Transverse colon (tissue), 4 donors: Measurements from ENCODE around the gene ATP1B1. TPM values are rescaled to one million over a fixed set of nuclear protein-coding genes. Genes with fewer than 3 reads are reported as not detected.

Experiments used
- DNase-seq: peaks from one replicate; pipeline ENCODE4 v3.0.0-alpha.2; 2019
- H3K27ac ChIP-seq, 4 donors: fragments of 200-600 bp; sonication (generic); 2 replicates each; pipeline ENCODE4 v1.5.1; 2016 to 2018; ENCODE audit warnings: inconsistent platforms in 4 of 4
- H3K27me3 ChIP-seq: fragments of 200-600 bp; sonication (generic); 2 replicates; pipeline ENCODE4 v1.5.1; 2017; ENCODE audit warnings: inconsistent platforms
- H3K36me3 ChIP-seq, 4 donors: fragments of 200-600 bp; sonication (generic); 2 replicates each; pipeline ENCODE4 v1.5.1; 2017 to 2019; ENCODE audit warnings: inconsistent platforms in 4 of 4
- H3K4me1 ChIP-seq, 4 donors: fragments of 200-600 bp; sonication (generic); 2 replicates each; pipeline ENCODE4 v1.5.1; 2017 to 2020; ENCODE audit warnings: inconsistent platforms in 4 of 4
- H3K4me3 ChIP-seq, 4 donors: fragments of 200-600 bp; sonication (generic); 1 replicate in 1 of 4; 2 replicates in 3 of 4; pipeline versions ENCODE4 v1.5.1 to v1.6.1; 2017 to 2019; ENCODE audit warnings: inconsistent platforms in 4 of 4
- H3K9me3 ChIP-seq, 2 donors: fragments of 200-600 bp; sonication (generic); 2 replicates each; pipeline ENCODE4 v1.5.1; 2017 to 2019; ENCODE audit warnings: inconsistent platforms in 2 of 2
- EP300 ChIP-seq: sonication (generic); formaldehyde crosslinking; IDR thresholded peaks from one replicate; pipeline ENCODE4 v1.6.1; 2017; ENCODE audit warnings: antibody characterized with exemption, low read depth
- POLR2A ChIP-seq: fragments of 450-650 bp; IDR thresholded peaks from one replicate; pipeline ENCODE4 v1.6.1; 2016; ENCODE audit warnings: antibody characterized with exemption, mild to moderate bottlenecking, moderate library complexity
- POLR2AphosphoS5 ChIP-seq, 3 donors: sonication (generic); formaldehyde crosslinking; IDR thresholded peaks; one replicate each; pipeline ENCODE4 v1.6.1; 2016; ENCODE audit warnings: antibody characterized with exemption in 3 of 3
- WGBS, 2 donors: methylation state at CpG; one replicate each; pipeline ENCODE4 v1.1.5; 2018; ENCODE audit warnings: low coverage in 1 of 2; 5-methylcytosine and 5-hydroxymethylcytosine counted together
- in situ Hi-C, 4 donors: fragments of 200-750 bp; cut with MboI; loops; one replicate each; pipeline versions ENCODE4 v1.15.0 to v1.15.1; 2017; ENCODE audit warnings: low sequenced_read_pairs in 3 of 4, low pct_ligation_motif_present in 1 of 4, low pct_unique_long_range_greater_than_20kb in 1 of 4
- intact Hi-C: fragments of 100-400 bp; cut with DNase I; formaldehyde crosslinking; loops from one replicate; pipeline ENCODE4 v1.15.1; 2023; ENCODE audit warnings: low total_unique reads
- total RNA-seq, 4 donors: library from RNA; depleted of rRNA; stranded (reverse); fragments of >200 nt; gene quantifications; one replicate each; pipeline ENCODE4 v1.1.0, GENCODE V29; 2016
- TF ChIP-seq, protein P1 (sequence below), 5 experiments: fragments of 200-600 bp in 3 of 5; fragments of 450-650 bp in 2 of 5; sonication (generic) in 3 of 5; IDR thresholded peaks; 1 replicate in 2 of 5; 2 replicates in 3 of 5; pipeline ENCODE4 v1.5.1; 2016 to 2017; ENCODE audit warnings: antibody characterized with exemption in 5 of 5, inconsistent platforms in 3 of 5, mild to moderate bottlenecking in 2 of 5, moderate library complexity in 1 of 5

ATP1B1 gene
- total RNA-seq, 4 donors from 2014 or later, result 82.8 to 493 (median 375) TPM

DNA sequence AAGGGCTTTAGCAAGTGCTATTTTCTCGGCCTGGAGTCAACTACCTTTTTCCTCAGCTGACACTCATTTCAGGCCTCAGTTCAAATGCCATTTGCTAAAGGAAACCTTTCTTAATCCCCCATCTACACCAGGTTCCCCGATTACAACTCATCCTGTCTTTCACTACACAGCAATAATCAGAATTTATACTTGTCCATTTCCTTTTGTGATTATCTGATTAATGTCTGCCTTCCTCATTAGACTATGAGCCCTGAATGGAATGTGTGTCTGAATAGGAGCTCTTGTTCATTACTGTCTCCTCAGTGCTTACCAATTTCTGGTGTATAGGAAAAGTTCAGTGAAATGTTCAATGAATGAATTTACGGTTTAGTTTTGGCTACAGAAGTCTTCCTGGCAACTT lies 36.9 kb downstream of the ATP1B1 start:
- peaks cover 0 to 18% (median 8%) of the 10 kb centered on the region in 4 donors for H3K4me1 ChIP-seq
- intact Hi-C loops (no loop called here), in situ Hi-C loops (loop anchor here in 1 of 4 donors (25.0 kb wide), 1 partner anchor 531 kb away; no protein-coding TSS in a partner anchor)
- H3K9me3 ChIP-seq, result no peaks in the 10 kb centered on the region
- no peak for DNase-seq
- no peak for TF ChIP-seq EP300
- TF ChIP-seq POLR2AphosphoS5 (IDR thresholded peaks at IDR 0.05), result no peak
- TF ChIP-seq, protein P1, sequence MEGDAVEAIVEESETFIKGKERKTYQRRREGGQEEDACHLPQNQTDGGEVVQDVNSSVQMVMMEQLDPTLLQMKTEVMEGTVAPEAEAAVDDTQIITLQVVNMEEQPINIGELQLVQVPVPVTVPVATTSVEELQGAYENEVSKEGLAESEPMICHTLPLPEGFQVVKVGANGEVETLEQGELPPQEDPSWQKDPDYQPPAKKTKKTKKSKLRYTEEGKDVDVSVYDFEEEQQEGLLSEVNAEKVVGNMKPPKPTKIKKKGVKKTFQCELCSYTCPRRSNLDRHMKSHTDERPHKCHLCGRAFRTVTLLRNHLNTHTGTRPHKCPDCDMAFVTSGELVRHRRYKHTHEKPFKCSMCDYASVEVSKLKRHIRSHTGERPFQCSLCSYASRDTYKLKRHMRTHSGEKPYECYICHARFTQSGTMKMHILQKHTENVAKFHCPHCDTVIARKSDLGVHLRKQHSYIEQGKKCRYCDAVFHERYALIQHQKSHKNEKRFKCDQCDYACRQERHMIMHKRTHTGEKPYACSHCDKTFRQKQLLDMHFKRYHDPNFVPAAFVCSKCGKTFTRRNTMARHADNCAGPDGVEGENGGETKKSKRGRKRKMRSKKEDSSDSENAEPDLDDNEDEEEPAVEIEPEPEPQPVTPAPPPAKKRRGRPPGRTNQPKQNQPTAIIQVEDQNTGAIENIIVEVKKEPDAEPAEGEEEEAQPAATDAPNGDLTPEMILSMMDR (IDR thresholded peaks at IDR 0.05), result no peak
- no peak for TF ChIP-seq POLR2A
- H3K27ac ChIP-seq, result no peak overlapping the region
- WGBS, 2 donors, result 87 to 100% methylated on average over 2 to 3 of the region's 3 CpGs
- no peak overlapping the region for H3K4me3 ChIP-seq
- H3K36me3 ChIP-seq, result no peaks in the 10 kb centered on the region
- no peaks in the 10 kb centered on the region for H3K27me3 ChIP-seq

DNA sequence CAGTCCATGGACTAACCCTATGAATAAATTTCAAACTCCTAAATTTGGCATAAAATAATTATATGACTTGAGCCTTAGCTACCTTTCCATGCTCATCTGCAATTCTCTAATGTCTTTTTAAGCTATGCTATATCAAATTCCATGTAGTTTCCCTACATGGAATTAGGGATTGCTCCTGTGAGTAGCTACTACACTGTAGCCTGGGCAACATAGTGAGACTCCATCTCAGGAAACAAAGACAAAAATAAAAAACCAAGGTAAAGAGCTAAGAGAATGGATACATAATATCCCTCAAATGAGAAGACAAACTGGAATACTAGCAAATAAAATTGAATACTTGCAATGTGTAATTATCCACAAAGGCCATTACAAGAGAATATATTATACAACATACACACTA lies 37.5 kb downstream of the ATP1B1 start:
- H3K36me3 ChIP-seq, result no peaks in the 10 kb centered on the region
- H3K27ac ChIP-seq, result no peak overlapping the region
- no peaks in the 10 kb centered on the region for H3K9me3 ChIP-seq
- in situ Hi-C loops (loop anchor here in 1 of 4 donors (25.0 kb wide), 1 partner anchor 532 kb away; no protein-coding TSS in a partner anchor), intact Hi-C loops (no loop called here)
- peaks cover 0 to 22% (median 10%) of the 10 kb centered on the region in 4 donors for H3K4me1 ChIP-seq
- H3K4me3 ChIP-seq, result no peak overlapping the region
- DNase-seq, result no peak
- TF ChIP-seq EP300 (no peak), POLR2A (no peak), POLR2AphosphoS5 (IDR thresholded peaks at IDR 0.05) (no peak)
- TF ChIP-seq, protein P1 (IDR thresholded peaks at IDR 0.05), result no peak
- no peaks in the 10 kb centered on the region for H3K27me3 ChIP-seq

DNA sequence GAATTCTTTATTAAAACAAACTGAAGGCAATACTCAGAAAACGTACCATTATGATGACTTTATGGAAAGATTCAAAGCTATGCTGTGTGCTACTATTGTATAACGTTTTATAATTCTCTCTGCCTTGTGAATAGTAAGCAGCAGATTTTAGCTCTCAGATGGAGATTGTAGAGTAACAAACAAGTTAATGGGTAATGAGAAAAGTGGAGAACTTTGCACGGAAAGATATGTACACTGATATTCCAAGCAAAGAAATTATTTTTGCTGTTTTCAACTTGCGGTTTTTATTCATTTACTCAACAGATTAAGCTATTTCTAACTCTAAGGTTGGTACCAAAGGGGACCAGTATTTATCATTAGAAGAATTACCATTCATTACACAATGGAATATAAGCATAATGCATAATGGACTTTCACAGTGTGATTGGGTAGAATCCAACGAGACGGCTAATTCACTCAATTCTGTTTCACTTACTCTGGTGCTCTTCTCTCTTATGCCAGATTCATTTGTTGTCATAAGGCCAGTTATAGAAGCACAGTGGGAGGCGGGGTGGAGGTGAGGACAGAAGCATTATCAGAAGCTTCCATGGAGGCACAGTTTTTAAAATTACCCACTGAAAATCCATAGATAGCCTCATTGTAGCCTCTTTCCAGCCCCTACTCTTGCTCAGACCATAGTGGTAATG lies 38.6 kb downstream of the ATP1B1 start:
- in situ Hi-C loops, result loop anchor here in 1 of 4 donors (25.0 kb wide), 1 partner anchor 533 kb away; no protein-coding TSS in a partner anchor
- Histone ChIP-seq H3K4me1 (peaks cover 0 to 28% (median 13%) of the 10 kb centered on the region in 4 donors), H3K9me3 (no peaks in the 10 kb centered on the region), H3K27ac (no peak overlapping the region), H3K4me3 (no peak overlapping the region), H3K36me3 (no peaks in the 10 kb centered on the region), H3K27me3 (no peaks in the 10 kb centered on the region)
- DNase-seq, result no peak
- intact Hi-C loops, result no loop called here
- TF ChIP-seq, protein P1 (IDR thresholded peaks at IDR 0.05), result no peak
- 57 to 73% methylated on average over 7 of the region's 7 CpGs for WGBS, 2 donors

DNA sequence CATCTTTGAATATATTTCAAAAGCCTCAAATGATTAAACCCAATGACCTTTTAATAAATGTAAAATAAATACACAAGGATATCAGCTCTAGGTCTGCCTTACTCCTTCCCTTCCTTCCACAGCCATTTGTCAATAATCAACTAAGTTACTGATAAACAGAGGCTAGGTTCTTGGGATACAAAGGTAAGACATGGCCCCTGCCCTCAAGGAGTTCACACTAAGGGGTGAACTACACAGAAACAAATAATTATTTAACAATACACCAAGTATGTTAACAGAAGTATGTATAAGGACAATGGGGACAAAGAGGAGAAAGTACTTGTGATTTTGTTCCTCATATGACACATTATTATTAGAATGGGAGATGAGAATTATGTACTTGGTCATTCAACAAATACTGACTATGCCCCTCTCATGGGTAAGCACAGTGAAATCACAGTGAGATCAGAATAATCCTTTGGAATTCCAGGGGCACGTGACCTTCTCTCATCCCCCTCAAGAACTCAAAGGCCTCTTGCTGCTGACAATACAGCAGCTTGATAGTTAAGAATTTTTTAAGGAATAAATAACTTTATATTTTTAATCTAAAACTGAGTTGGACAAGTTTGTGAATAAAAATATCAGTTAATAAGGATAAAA lies 40.2 kb downstream of the ATP1B1 start:
- no peak for DNase-seq
- H3K27me3 ChIP-seq, result no peaks in the 10 kb centered on the region
- H3K9me3 ChIP-seq, result no peaks in the 10 kb centered on the region
- no peak for TF ChIP-seq EP300
- TF ChIP-seq, protein P1 (IDR thresholded peaks at IDR 0.05), result no peak
- no peak for TF ChIP-seq POLR2AphosphoS5 (IDR thresholded peaks at IDR 0.05)
- no peaks in the 10 kb centered on the region for H3K36me3 ChIP-seq
- 88 to 100% methylated on average over 1 of the region's 1 CpG for WGBS, 2 donors
- intact Hi-C loops (no loop called here), in situ Hi-C loops (loop anchor here in 1 of 4 donors (25.0 kb wide), 1 partner anchor 534 kb away; no protein-coding TSS in a partner anchor)
- H3K4me3 ChIP-seq, result no peak overlapping the region
- H3K27ac ChIP-seq, result no peak overlapping the region
- peaks cover 0 to 35% (median 23%) of the 10 kb centered on the region in 4 donors for H3K4me1 ChIP-seq
